SW 1271 (cell line): ENCODE measurements around the gene STXBP6.
"Not testable (repeated sequence)": the region's sequence is repeated elsewhere in the genome, so short reads cannot be mapped to it uniquely, and the experiment has no call there.

Source experiments
- DNase-seq, 2 experiments: peaks; one replicate each; lab custom pipeline; 2025; lab: John Stamatoyannopoulos, UW

STXBP6 gene

DNA sequence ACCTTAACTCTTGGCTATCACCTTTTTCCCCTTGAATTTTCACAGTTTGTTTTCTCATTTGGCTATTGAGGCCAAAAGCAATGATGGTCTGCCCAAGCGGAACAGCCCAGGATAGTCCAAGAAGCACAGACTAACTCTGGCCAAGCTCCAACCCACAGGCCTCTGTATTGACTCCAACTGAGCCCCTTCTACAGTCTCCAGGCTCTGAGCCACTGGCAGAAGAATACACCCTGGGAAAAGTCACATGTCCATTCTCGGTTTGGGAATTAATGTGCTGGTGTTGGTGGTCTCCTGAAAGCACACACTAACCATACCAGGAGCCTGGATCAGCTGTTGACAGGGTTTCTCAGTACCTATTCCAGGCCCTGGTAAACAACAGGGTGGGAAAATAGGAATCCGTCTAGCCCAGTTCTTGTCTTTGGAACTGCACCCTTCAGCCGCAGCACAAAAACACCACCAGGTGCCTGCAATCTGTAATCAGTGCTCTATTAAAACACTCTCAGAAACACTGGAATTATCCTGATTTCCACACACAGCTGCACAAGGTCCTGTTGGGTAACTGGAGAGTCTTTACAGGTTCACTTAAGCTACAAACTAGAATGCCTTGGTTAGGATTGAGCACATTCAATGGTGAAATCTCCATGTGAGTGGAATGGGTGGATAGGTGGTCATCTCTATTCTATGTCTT is 63.6 kb downstream of the STXBP6 start:
- DNase-seq, result no peak

DNA sequence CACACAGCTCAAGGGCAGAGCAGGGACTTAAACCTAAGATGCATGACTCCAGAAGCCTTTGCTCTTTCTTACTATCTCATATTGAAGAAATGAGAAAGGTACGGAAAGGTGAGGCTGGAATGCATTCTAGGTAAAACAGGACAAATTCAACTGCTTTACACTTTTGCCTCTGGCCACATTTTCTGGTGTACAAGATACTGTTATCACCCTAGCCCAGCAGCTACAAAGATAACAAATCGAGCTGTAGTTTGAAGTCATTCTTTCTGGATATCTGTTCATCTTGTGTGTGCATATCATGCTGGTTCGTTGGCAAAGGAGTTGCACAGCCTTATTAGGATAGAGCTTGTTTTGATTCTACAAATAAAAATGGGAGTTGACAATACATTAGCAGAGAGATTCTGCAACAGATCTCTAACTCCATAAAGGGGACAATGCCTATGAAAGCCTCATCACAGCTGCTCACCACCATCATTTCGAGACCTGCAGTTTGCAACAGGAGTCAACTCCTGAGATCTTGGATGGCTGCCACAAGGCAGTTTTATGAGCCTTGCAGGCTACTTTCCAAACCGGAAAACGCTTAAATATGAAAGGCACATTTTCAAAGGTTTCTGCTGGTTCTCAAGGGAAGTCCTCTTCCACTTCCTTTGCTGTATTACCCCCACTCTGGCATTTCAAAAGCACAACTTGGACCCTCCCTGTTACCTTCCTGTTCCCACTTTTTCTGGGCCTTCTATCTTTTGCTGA is 64.9 kb downstream of the STXBP6 start:
- no peak for DNase-seq

DNA sequence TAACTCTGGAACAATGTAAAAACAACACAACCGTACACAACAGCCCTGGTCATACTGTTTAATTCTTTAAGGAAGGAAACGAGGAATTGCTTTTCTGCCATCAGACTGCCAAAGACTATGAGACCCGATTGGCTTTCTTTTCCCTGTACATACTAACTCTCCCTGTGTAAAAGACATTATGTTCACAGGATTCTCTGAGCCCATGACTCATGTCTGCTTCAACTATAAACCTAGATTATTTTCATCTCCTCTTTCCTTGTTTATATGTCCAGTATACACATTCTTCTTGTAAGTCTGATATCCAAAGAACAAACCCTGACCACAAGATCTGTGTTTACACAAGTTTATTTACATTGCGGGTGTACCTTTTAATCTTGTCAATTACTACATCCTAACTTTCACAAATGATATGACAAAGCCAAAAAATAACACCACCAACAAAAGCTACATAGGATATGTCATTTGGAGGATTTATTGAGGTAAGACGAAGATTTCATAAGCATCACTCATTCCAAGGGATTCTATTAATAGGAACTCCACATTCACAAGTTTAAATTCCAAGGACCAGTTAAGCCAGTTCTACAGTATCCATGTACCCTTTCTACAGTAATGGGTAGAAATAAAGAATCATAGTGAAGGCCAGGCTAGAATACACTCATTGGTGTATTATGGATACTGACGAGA is 67.3 kb downstream of the STXBP6 start:
- DNase-seq, result no peak

DNA sequence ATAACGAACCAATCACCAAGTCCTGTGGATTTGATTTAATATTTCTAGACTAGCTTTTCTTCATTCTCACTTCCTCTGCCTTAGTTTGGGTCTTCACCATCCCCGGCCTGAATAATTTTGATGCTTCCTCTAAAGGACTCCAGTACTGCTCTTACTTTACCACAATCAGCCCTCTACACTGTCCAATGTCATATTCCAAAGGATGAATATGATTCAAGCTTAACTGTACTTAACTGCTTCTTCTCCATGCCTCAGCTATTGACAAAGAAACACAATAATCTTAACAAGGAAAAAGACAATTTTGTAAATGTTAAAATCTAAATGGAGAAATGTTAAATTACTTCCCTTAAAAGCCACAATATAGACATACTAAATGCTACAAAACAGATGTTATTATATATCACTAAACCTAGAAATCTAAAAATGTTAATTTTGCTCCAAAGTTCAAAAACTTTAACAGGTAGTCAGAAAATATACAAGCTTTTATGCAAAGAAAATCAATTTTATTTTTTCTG is 70.2 kb downstream of the STXBP6 start:
- no peak for DNase-seq

DNA sequence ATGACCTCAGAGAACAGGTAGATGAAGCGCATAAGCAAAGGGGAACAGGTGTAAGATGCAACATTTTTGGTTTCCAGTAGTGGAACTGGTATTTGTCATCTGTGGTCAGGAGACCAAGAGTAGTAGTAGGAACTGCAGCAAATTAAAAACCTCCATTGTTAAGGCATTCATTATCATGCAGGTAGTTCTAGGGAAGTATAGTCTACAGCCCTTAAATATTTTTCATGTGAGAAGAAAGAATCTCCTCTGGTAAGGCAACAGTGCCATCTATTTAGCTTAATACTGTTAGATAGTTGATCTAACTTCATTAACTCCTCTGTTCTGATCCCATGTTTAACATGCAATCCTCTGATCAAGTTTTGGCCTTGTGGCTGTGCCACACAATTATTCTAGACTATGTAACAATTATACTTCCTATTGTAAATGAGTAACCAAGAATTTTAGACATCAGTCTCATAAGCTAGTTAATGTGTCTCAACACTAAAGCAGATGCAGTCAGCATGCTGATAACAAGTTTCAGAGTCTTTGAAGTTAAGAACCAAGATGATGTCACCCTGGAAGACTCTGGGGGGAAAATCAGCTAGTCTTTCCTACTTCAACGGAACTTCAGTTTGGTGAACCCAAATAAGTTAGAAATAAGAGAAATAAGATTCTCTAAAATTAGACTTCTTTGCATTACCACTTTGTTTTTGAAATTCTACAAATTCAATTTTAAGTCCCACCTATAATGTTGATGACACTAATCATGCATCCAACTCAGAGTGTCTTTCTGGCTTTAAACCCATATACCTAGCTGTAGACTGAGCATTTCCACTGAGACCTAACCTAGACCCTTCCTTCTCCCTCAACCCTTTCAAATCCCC is 70.9 kb downstream of the STXBP6 start:
- no peak for DNase-seq

DNA sequence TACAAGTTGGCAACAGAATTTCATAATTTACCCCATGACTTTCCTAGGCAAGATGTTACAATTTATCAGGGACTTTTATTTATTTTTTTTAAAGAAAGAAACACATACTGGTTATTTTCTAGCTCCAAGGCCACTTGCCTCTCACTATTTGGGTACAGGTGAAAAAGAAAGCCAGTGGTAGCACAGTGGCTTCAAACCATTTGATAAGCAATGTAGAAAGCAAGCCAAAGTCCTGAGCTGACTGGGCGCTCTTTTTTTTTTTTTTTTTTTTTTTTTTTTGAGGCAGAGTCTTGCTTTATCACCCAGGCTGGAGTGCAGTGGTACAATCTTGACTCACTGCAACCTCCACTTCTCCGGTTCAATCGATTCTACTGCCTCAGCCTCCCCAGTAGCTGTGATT is 73.3 kb downstream of the STXBP6 start:
- DNase-seq, result no peak

DNA sequence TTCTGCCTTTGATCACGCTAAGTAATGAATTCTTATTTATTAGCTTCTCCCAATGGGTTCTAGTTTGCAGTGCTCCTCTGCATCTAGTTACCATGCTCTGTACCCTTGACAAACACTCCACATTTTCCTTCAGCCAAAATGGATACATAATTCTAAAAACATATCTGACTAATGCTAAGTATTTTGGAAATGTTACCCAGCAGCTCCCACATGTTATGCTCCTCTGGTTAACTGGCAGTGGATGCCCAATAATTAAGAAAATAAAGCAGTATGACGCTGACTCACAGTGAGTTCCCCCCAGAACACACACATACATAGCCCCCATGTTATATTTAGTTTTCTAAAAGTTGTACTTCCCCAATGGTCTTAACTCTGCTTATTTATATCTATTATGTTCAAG is 74.6 kb downstream of the STXBP6 start:
- no peak for DNase-seq

DNA sequence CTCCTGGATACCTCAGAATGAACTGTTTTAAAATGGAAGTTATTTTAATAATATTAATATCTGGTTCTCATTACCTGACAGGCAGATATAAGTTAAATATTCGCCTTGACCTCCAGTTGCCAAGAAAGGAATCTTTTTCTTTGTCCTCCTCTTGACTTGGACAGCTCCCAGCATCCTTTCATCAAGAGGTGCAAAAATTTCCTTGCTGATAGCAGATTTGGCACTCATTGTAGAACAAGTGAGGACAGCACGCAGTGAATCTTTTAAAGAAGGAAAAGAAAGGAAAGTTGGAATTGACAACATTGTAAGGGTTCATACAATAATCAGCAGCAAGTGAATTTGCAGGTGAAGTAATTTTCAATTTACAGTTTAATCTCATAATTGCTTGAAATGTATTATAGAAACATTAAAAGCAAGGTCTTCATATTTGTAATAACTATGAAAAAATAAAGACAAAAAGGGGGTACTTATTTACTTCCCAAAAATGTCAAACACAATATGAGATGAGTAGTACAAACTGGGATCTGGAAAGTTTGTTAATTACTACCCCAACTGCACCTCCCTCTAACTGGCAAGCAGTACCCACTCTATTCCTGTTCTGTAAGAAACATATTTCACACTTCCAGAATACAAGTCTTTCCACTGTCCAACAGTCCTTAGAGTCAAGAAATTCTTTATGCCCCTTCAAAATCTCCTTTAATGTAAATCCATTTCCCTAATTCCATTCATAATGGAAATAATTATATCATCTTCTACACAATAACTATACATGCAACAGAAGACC is 75.2 kb downstream of the STXBP6 start:
- no peak for DNase-seq

DNA sequence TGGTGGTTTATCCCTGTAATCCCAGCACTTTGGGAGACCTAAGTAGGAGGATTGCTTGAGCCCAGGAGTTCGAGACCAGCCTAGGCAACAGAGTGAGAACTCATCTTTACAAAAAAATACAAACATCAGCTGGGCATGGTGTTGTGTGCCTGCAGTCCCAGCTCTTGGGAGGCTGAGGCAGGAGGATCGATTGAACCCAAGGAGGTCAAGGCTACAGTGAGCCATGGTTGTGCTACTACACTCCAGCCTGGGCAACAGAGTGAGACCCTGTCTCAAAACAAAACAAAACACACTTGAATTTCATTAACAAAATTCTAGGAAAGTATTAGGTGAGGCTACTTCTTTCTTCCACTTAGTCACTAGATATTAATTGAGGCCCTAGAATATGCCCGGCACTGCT is 77.1 kb downstream of the STXBP6 start:
- DNase-seq, result no peak

DNA sequence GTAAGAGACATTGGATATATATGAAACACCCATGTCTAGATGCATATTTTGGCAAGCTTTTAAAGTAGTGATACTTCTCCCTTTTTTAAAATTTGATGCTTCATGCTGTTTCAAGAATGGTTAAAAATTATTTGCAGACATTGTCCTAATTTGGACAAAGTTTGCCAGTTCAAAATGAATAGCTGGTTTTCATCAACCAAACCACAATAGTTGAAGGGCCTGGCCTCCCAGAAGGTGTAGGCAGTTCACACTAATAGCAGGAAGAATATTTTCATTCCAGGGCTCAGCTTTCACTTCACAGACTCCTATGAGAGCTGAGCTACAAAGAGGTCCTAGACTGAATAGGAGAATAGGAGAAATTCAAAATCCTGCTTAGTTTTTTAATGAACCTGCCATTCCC is 78.7 kb downstream of the STXBP6 start:
- DNase-seq, result no peak

DNA sequence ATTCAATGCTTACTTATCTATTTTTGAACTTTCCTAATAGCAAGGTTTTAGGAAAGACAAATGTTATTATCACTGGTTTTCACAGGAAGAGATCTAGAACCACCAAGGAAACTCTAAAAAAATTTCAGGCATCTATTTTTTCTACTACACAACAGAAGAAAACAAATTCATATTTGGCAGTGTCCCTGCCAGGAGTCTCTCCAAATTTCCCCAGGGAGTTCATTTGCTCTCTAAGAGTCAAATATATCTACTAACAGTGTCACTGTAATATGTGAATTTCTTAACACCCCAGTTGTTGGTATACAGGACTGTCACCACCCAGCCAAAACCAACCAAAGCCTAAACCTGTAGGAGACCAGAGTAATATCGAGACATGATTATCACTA is 83.4 kb downstream of the STXBP6 start:
- no peak for DNase-seq

DNA sequence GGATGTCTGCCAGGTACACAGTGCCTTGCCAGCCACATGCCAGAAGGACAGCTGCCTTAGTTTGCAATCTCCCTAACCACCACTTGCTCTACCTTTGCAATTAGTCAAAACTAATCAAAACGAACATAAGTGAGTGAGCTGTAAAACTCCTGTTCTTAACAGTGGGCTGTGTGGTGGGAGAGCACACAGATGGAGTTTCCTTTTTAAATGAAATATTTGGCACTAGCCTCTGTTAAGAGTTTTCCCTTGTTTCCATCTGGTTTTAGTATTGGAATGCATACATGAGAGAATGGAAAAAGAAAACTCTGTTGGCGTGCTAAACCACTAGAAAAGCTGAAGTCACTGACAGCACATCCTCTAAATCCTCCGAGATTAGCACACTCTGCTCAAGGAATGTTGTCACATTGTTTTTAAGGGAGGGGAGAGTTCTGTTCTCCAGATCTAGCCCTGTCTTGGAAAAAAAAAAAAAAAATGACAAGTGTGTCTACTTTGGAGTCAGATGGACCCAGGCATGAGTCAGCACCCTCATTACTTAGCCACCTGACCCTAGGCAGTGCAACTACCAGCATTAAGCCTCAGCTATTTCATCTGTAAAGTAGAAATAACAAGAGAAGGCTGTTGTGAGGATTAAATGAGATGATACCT is 83.9 kb downstream of the STXBP6 start:
- DNase-seq, result peak in 1 of 2 experiments; percentile 29

DNA sequence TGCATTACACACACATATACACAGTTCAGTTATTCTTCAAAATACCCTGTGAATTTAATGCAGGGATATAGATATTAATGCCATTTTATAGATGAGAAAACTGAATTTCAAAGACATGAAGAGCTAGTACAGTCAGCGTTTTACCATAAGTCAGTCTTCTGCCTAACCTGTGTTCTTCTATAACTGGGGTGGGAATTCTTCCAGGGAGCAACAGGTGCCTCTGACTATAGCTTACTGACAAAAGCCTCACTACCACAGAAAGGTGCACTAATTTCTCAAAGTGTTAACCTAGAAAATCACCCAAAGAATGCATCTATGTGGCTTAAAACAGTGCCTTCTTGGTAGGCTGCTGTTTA is 84.4 kb downstream of the STXBP6 start:
- no peak for DNase-seq

DNA sequence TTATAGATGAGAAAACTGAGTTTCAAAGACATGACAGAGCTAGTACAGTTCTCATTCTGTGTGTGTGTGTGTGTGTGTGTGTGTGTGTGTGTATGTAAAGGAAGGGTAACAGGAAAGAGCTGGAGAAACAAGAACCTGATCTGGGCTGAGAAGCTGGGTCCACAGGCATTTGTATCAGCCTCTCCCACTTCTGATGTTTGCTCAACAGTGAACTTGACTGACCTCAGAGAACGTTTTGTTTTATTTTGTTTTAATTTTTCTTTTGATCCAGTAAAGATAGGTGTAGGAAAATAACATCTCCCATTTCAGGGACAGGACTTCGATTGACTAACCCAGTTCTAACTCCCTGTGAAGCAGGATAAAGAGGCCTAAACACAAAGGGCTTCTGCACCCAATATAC is 85.4 kb downstream of the STXBP6 start:
- no peak for DNase-seq

DNA sequence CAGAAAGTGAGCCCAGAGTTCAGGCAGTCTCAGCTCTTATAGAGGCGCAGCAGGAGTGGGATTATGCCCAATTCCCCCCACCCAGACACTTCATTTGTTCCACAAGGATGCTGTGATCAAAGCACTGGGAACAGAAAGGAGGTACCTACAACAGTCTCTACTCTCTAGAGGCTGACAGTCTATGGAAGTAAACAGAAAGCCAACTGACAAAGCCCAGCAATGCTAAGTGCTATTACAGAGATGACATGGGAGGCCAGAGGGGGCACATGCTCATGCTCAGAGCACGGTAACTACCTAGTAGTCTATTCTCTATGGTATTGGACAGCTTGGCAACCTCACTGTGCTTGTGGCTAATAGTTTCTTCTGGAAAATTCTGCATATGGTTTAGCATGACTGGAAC is 85.9 kb downstream of the STXBP6 start:
- no peak for DNase-seq

DNA sequence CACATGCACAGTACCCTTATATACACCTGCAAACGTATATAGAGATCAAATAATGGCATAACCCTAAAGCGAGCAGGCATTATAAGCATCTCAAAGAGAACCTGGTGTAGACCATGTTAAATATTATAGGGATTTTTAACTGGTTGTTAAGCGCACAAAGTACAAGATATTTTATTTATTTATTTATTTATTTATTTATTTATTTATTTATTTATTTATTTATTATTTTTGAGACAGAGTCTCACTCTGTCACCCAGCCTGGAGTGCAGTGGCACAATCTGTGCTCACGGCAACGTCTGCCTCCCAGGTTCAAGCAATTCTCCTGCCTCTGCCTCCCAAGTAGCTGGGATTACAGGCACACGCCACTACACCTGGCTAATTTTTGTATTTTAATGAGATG is 87.8 kb downstream of the STXBP6 start:
- DNase-seq, result not testable (repeated sequence)

DNA sequence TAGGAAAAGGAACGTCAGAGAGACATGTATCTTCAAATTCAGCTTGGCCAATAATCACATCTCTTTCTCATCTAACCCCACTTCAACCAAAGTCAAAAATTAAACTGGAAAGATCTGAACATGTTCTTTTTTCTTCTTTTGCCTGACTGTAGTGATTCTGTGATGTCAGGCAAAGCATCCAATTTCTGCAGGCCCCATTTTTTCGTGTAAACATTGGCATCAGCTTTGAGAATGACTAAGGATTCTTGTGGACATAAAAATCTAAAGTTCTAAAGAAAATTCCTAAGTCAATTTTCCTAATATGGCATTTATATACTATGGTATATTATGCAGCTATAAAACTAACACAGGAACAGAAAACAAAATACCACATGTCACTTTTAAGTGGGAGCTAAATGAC is 89.1 kb downstream of the STXBP6 start:
- DNase-seq, result no peak

DNA sequence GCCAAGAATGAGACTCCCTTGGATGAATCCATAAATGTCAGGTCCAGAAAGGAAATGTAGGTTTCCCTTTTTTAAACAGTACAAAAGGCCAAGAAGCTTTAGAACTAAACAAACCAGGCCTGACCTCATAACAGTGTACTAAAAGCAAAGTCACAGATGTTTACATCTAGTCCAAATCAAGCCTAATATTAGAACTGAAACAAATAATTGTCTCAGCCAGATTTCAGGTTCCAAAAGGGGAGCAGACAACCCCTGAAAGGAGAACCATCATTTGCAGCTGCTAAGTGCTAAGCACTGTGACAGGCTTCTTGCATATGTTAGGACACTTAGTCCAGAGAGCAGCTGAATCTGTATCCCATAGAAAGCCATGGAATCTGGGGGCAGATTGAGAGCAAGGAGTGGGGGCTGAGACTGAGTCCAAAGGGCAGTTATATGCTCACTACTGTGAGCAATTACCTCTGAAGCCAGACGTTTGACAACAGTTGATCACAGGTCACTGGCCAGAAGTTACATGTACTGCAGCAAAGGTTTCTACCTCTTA is 90.1 kb downstream of the STXBP6 start:
- no peak for DNase-seq

DNA sequence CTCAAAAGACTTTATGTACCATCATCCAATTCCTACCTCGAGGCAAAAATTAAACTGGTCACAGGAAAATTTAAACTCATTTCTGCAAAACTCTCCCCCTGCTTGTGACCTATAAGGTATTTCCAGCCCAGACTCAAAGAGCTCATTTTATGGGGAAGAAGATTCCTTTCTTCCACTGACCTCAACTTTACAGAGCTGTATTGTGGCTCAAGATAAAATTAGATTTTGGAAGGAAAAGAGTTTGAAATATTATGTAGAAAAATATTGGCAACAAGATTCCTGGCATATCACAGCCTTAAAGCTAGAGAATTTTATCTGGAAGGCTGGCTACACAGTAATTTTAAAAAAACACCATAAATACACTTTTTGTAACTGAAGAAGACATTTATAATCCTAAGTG is 91.7 kb downstream of the STXBP6 start:
- DNase-seq, result no peak

DNA sequence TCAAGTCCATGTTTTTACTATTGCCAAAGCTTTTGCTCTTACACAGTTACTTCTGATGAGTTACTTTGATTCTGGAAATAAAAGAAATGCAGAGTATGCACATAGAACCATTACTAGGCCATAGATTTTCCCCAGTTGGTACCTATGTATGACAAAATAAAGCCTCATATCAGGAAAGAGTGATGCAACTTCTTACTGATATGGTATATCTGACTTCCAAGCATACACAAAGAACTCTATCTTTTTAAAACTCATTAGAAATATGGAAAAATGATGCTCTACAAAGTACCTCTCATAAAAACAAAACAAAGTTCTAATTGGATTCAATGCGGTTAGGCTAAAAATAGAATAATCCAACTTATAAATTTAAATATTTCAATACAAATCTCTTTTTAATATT is 92.1 kb downstream of the STXBP6 start:
- no peak for DNase-seq

DNA sequence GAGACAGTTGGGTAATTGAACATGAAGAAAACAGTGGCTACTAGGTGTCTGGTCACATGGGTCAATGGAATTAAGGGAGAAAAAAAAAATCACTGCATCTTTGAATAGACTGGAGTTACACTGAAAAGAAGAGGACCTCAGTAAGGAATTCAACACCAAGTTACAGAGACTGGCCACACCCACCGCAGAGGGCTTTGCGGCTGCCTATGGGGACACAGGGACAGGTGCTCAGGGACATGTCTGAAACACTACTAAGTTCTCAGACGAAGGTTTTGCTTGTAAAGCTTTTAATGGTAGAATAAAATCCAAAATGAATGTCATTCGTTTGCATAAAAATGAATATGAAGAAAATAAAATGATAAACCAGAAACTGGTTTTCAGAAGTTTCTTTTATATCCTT is 93.8 kb downstream of the STXBP6 start:
- DNase-seq, result no peak
